GM11168 (cell line): ENCODE data around the gene TMEM80.
"Not testable (repeated sequence)": the region's sequence is repeated elsewhere in the genome, so short reads cannot be mapped to it uniquely, and the experiment has no call there.

Experiments
- in situ Hi-C: fragments of 300-500 bp; cut with MboI; formaldehyde crosslinking; loops from one replicate; pipeline ENCODE4 v1.12.0; 2022; ENCODE audit warnings: low sequenced_read_pairs; ENCODE audit not compliant: unreplicated experiment

Gene TMEM80

DNA sequence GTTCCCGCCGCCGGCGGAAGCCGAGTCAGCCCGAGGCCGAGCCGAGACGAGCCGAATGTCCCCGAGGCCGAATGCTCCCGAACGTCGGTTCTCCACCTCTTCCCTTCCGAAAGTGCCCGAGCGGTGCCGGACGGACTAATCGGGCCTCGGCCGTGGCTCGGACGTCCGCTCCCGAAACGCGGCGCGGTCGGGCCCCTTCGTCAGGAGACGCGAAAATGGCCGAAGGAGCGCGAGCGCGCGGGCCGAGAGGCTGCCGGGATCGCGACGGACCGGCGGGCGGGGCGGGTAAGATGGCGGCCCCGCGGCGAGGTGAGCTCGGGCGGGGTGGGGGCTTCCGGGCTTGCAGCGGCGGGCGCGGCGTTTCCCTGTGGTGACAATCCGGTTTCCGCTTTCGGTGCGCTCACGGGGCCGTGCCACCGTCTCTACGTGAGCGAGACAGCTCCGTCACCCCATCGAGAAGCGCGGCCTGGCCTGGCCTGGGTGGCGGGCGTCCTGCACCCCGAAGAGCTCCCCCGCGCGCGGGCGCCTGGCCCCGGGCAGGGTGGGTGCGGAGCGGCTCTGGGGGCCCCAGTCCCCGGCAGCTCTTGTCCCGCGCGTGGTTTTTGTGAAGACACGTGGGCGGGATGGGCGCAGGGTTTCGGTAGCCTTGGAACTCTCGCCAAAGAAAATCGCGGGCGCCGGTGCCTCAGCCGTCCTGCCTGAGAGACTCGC lies at the start of gene TMEM80:
TMEM80 (plus strand) TSS at position 279 of the 711 bp plus-strand sequence; CDS start at position 291, 12 bp downstream.
- in situ Hi-C loops: no loop called here

DNA sequence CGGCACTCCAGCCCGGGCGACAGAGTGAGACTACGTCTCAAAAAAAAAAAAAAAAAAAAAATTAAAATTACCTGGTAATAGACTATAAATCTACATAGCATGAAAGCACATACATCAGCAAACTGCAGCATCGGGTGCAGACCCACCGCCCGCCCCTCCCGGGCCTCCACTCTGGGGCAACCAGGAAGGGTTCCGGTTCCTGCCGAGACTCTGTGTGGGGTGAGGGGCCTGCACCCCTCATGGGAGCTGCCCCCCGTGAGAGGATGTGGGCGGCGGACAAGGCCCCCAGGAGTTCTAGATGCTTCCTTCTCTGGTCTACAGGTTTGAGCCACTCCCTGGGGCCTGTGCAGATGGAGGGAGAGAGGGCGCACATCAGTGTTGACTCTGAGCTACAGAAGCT lies 49.4 kb upstream of the TMEM80 start:
- in situ Hi-C loops: no loop called here

DNA sequence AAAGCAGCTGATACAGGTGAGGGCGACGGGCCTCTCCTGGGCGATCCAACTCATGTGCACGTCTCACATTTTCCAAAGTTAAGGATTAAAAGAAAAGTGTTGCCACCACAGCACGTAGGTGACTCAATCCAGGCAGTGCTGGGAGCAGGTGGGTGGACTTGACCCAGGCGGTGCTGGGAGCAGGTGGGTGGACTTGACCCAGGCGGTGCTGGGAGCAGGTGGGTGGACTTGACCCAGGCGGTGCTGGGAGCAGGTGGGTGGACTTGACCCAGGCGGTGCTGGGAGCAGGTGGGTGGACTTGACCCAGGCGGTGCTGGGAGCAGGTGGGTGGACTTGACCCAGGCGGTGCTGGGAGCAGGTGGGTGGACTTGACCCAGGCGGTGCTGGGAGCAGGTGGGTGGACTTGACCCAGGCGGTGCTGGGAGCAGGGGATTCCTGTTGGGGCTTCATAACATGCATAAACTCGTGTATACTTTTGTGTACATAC lies 47.9 kb upstream of the TMEM80 start:
- in situ Hi-C loops: not testable (repeated sequence)

DNA sequence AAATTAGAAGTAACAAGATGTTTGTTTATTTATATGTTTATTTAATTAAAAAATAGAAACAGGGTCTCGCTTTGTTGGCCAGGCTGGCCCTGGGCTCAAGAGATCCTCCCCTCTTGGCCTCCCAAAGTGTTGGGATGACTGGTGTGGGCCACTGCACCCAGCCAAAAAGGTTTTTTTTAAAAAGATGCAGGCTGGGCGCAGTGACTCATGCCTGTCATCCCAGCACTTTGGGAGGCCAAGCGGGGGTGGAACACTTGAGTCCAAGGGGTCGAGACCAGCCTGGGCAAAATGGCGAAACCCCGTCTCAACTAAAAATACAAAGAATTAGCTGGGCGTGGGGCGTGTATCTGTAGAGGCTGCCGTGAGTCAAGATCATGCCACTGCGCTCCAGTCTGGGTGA lies 45.1 kb upstream of the TMEM80 start:
- in situ Hi-C loops: no loop called here

DNA sequence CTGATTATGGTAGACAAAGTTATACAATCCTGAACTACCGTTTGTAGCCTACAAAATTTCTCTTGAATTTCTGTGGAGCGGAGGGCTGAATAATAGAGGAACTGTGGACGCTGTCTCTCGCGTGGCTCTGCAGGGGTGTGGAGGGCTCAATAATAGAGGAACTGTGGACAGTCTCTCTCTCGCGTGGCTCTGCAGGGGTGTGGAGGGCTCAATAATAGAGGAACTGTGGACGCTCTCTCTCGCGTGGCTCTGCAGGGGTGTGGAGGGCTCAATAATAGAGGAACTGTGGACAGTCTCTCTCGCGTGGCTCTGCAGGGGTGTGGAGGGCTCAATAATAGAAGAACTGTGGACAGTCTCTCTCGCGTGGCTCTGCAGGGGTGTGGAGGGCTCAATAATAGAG lies 42.5 kb upstream of the TMEM80 start:
- in situ Hi-C loops: not testable (repeated sequence)

DNA sequence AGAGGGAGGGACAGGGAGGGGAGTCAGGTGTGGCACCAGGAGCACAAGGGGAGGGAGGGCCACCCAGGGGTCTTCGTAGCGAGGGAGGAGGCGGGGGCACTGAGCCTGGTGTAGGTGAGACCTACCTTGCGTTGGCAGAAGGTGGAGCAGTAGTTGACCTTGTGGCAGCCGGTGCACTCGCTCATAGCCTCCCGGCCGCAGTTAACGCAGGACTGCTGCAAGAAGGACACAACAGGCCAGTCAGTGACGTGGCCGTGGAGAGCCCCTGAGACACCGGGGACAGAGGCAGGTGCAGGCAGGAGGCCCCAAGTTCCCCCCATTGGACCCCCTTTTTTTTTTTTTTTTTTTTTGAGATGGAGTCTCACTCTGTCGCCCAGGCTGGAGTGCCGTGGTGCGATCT lies 41.8 kb upstream of the TMEM80 start:
- in situ Hi-C loops: no loop called here

DNA sequence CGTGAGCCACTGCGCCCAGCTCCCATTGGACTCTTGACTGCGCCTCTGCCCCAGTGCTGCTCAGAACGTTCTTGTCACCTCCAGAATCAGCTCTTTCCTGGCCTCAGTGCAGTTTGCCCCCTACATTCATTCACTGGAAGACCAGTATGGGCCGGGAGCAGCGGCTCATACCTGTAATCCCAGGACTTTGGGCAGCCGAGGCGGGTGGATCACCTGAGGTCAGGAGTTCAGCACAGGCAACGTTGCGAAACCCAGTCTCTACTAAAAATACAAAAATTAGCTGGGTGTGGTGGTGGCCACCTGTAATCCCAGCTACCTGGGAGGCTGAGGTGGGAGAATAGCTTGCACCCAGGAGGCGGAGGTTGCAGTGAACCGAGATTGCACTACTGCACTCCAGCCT lies 41.2 kb upstream of the TMEM80 start:
- in situ Hi-C loops: not testable (repeated sequence)

DNA sequence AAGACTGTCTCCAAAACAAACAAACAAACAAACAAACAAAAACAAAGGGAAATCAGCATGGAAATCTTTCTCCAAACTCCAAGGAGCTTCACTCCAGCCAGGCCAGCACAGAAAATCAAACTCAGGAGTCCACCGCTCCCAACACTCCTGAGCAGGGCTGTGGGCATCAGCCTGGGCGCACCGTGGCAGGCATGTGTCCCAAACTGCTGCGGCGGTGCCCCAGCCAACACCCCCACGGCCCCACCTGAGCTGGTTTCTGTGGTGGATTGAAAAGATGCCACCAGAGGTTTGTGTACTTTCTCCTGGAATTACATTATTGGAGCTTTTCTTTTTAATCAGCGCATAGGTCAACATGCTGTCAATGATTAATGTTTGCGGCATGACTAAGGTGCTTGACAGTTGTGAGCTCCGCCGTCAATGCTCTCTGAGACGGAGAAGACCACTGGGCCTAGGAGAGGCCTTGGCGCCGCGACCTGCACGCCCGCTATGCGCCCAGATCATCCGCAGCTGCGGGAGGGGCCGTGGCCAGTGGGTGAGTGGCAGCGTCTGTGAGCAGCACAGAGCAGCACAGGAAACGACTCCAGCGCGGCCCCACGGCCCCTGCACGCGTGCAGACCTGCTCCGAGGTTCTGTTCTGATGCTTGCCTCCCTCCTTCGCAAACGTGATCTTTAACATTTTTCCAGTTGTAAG lies 40.4 kb upstream of the TMEM80 start:
- in situ Hi-C loops: no loop called here

DNA sequence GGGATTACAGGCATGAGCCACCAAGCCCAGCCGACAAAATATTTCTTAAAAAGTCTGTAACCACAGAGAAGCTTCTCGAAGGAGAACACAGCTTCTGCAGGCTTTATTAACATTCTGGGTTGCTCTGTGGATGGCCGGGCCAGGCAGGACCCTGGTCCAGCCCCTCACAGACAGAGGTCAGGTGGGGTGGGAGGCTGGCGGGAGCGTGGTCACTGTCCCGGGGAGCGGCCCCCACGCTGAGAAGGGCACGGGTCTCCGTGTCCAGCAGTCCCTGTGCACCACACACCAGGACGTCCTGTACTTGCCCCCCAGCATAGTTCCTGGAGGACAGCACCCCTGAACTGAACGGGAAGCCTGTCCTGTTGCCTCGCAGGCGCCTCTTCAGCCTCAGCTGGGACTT lies 39.2 kb upstream of the TMEM80 start:
- in situ Hi-C loops: no loop called here

DNA sequence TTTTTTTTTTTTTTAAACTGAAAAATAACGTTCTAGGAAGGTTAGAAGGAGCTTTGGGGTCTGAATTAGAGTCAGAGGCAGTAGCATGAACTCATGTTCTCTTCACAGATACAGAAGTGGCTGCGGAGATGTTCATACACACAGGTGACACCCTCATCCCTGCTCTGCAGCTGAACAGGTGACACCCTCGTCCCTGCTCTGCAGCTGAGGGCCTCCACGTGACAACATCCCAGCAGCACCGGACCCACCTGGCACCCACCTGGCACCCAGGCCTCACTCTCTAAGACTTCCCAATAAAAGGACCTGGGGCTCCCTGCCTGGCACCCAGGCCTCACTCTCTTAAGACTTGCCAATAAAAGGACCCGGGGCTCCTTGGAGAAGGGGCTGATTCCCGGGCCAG lies 38.8 kb upstream of the TMEM80 start:
- in situ Hi-C loops: no loop called here

DNA sequence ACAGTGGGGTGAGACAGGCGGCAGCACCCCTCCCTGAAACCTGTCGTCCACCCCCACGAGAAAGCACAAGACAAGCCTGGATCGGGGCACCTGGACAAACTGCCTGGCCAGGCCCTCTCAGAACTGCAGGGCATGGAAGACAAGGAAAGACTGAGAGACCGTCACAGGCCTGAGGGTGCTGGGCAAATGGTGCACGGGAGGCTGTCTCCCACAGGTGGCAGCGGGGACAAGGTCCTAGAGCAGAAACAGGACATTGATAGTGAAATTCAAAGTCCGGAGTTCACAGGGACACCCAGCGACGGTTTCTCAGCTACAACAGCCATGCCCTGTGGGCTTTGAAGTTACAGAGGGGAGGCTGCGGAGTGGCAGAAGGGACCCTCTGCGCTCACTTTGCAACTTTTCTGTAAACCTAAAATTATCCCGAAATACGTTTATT lies 37.9 kb upstream of the TMEM80 start:
- in situ Hi-C loops: no loop called here

DNA sequence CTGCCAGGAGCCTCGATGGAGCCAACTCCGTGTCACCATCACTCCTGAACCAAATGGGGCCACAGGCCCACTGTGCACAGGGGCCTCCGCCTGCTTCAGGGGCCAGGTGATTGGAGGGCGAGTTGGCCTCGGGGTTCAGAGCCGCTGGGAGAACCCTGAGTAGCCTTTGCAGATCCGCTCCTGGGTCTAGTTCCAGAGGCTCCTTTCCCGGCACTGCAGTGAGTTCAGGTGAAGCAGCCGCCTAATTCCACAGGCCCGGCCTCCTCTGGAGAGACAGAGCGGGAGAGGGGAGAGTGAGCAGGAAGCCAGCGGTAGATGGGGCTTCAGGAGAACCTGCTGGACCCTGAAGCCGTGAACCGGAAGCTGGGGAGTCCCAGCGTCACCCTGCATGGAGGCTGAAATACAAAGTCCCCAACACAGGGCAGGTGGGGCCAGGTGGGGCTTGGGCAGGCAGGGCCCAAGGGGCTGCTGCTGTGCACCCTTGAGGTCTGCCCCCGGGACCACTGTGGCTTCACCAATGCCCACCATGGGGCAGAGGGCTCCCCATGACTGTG lies 36.0 kb upstream of the TMEM80 start:
- in situ Hi-C loops: no loop called here

DNA sequence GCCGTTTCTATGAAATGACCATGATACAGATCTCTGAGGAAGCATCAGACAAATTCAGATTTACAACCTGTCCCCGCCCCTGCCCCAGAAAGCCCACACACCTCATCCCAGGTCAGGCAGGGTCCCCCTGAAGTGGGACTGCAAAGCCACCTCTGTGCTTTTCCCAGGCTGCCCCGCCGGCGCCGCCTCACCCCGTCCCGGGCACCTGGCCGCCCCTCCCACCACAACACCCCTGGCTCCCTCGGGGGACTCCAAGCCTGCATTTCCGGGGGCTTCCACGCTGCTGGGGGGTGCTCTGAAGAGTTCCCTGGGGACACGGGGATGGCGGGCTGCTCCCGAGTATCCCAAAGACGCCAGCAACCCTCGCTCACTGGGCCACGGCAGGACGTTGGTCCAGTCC lies 35.3 kb upstream of the TMEM80 start:
- in situ Hi-C loops: no loop called here

DNA sequence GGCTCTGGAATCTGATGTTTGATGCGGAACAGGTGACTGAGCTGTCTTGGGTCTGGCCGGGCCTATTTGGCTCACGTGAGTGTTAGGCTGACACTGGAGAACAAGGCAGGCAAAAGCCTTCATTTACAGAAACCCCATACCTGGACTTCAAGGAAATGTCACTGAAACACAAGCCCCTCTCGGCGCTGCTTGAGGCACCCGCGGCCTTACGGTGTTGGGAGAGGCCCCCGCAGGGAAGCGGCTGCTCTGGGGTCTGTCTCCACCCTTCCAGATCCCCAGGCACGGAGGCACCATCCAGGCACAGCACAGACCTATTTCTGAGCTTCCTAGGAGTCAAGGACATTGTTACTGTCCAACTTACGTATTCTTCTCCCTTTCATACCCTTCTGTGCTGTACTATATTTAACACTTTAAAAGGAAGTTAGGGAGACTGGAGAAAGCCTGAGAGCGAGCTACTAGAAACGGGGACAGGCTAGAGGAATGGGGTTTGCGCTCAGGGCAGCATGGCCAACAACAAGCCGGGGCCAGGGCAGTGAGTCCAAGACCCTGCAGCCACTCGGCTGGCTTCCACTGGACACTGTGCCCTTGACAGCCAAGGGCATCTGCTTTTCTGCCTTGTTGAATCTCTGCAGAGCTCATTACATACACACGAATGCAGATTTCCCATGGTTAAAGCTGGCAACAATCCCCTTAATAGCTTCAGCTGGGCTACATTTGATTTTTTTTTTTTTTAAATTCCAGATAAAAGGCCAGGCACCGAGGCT lies 34.8 kb upstream of the TMEM80 start:
- in situ Hi-C loops: no loop called here

DNA sequence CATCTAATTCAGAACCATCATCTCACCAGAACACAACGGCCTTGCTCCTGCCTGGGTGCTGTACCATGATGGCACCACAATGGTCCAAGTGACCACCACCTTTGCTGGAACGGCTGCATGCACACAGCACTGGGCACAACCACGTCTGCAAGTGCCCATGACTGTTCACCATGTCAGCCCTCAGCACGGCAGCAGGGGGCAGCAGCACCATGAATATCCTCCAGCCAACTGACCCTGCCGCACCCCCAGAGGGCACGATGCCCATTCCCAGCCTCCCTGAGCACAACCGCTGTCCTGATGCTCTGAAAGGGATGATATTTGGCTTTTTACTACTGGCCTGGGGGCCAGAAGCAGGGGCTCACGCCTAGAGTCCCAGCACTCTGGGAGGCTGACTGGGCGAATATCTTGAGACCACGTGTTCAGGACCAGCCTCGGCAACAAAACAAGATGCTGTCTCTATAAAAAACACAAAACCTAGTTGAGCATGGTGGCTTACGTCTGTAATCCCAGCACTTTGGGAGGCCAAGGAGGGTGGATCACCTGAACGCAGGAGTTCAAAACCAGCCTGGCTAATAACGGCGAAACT lies 32.8 kb upstream of the TMEM80 start:
- in situ Hi-C loops: no loop called here

DNA sequence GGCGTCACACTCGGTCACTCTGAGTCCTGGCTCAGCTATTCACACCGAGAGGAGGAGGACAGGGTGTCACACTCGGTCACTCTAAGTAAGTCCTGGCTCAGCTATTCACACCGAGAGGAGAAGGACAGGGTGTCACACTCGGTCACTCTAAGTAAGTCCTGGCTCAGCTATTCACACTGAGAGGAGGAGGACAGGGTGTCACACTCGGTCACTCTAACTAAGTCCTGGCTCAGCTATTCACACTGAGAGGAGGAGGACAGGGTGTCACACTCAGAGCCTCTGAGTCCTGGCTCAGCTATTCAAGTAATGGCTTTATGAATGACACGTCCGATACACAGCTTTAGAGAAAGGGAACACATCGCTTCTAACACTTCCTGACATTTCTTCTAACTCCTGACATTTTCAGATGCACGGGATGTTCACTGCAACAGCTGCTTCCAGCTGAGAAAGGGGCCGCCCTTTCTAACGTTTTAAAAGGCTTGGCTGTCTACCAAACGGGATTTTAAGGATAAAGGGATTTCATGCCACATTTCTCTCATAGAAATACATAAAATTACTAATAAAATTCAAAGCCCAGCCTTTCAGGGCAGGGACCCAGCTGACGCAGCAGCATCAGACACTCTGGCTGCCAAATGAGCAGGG lies 30.4 kb upstream of the TMEM80 start:
- in situ Hi-C loops: loop anchor here (5.0 kb wide), 1 partner anchor 63 kb away; no protein-coding TSS in a partner anchor

DNA sequence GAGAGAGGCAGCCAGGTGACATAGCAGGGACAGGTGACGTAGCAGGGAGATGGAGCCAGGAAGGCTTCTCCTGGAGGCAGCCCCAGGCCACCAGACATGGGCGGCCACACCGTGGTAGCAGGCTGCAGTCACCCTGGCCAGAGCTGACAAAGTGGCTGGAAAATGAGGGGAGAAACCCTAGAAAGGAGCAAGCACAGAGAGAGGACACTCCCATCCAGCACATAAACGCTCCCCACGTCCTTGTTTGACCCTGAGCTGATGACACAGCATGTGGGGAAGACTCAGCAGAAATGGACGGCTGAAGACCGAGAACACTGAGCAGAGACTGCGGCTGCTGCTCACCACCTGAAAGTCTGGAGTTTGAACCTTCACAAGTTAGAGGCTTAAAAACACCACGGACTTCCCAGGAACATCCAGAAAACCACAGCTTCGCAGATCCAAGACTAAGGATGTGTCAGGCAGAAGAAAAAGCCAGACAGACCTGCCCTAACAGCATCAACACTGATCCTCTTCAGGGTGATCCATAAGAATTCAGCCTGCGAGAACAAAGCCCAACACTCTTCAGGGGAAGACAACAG lies 29.8 kb upstream of the TMEM80 start:
- in situ Hi-C loops: loop anchor here (5.0 kb wide), 1 partner anchor 63 kb away; no protein-coding TSS in a partner anchor

DNA sequence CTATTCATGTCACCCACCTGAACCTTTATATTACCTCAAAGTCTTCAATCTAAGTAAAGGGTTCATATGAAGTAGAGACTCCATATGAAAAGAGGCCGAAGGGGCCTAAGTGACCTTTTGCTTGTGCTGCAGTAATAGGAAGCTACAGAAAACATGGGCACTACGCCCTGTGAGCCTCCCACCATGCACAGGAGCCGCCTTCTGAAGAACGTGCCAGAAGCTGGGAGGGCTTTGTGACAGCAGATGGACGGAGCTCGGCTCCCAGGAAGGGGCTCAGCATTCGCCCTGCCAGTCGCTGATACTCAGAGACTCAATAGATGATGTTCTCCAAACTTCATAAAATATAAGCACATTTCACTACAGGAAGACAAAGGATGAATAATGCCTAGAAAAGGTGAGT lies 21.8 kb upstream of the TMEM80 start:
- in situ Hi-C loops: no loop called here

DNA sequence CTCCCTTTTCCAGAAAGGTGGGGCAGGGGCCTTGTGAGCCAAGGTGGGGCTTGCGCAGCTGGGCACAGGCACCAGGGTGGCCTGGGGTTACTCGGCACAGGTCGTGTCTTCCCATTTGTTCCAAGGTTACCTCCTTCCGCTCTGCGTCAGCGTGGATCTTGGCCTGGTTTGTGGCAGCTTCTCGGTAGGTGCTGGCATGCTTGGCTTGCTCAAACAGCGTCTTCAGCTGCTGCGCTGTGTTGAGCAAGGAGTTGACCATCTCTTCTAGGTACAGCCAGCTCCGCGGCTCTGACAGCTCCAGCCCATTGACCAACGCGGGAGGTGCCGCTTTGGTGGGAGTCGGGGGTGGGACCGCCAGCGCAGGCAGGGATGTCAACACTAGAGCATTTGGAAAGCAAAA lies 21.2 kb upstream of the TMEM80 start:
- in situ Hi-C loops: no loop called here
